Measurements from ENCODE around the gene MRPS11. TPM values are rescaled to one million over a fixed set of nuclear protein-coding genes. Genes with fewer than 3 reads are reported as not detected.

Gene MRPS11
- total and polyA plus RNA-seq, 2 of the 8 experiments (the other 6 are each of a cell fraction or from before 2014, with no cell fraction given), result 41.4 to 59.2 TPM

DNA sequence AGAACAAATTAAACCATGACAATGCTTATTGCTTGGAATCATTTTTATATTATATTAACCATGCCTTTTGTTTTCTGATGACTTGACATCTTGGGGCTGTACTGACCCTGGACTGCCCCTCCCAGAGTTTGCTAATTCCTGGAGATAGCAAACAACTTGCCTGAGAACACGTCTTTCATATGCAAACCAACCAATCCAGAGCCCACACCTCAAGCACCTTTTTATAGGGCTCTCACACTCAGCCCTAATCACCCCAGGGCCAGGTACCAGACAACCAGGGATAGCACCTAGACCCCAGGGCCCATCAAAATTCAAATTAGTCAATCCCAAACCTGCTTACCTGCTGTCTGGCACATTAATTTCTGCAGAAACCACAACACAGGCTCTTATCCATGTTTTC, 36.9 kb downstream of the MRPS11 start:
- no peak overlapping the region for H2BK20ac ChIP-seq (ENCODE audit: low read length)
- POLR2A ChIA-PET (ENCODE audit: partially characterized antibody), result interaction anchor here (0.7 kb wide), 1 partner anchor 218 kb away, joined by 3 read pairs; no protein-coding TSS in a partner anchor
- peaks cover 0 to 2% (median 0%) of the 10 kb centered on the region in 4 experiments; a peak in 2 of 7 replicates for H3K27me3 ChIP-seq (replicated peaks in 1 of 4; ENCODE audit: control insufficient read depth in 3 of 4, extremely low read depth in 1 of 4, insufficient read depth in 3 of 4, low read length in 3 of 4)
- no peak for DNase-seq (ENCODE audit: low read depth in 1 of 2, low spot score in 2 of 2)
- no peak overlapping the region for H2BK12ac ChIP-seq (ENCODE audit: low read depth, low read length)
- peaks cover 0 to 4% (median under 1%) of the 10 kb centered on the region in 4 experiments; a peak in 2 of 8 replicates for H3K36me3 ChIP-seq (ENCODE audit: control insufficient read depth in 2 of 4, insufficient read depth in 4 of 4, low read length in 3 of 4)
- H3K56ac ChIP-seq (replicated peaks; ENCODE audit: insufficient read length, low read depth, low read length), result no peak overlapping the region
- TF ChIP-seq NRF1 (IDR thresholded peaks at IDR 0.05; ENCODE audit: low read depth, low read length), result no peak
- no peak for TF ChIP-seq CHD1 (IDR thresholded peaks at IDR 0.05; ENCODE audit: low read depth, low read length)
- TF ChIP-seq TCF12 (IDR thresholded peaks at IDR 0.05; ENCODE audit: low read depth, low read length), result no peak
- TF ChIP-seq SP2 (IDR thresholded peaks at IDR 0.05; ENCODE audit: low read length), result no peak
- TF ChIP-seq MAX (IDR thresholded peaks at IDR 0.05), result no peak
- TF ChIP-seq TBP (IDR thresholded peaks at IDR 0.05; ENCODE audit: low read depth, low read length), result no peak
- TF ChIP-seq, protein P1, sequence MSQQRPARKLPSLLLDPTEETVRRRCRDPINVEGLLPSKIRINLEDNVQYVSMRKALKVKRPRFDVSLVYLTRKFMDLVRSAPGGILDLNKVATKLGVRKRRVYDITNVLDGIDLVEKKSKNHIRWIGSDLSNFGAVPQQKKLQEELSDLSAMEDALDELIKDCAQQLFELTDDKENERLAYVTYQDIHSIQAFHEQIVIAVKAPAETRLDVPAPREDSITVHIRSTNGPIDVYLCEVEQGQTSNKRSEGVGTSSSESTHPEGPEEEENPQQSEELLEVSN (IDR thresholded peaks at IDR 0.05), result no peak
- no peak for TF ChIP-seq TAF7 (optimal IDR thresholded peaks at IDR 0.05; ENCODE audit: borderline replicate concordance, low read depth, low read length)
- TF ChIP-seq NANOG (IDR thresholded peaks at IDR 0.05; ENCODE audit: insufficient read depth, low read depth, low read length, poor library complexity, severe bottlenecking), result no peak
- TF ChIP-seq, protein P2, sequence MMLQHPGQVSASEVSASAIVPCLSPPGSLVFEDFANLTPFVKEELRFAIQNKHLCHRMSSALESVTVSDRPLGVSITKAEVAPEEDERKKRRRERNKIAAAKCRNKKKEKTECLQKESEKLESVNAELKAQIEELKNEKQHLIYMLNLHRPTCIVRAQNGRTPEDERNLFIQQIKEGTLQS (IDR thresholded peaks at IDR 0.05; ENCODE audit: insufficient read depth, low read depth, low read length), result no peak
- TF ChIP-seq RAD21 (IDR thresholded peaks at IDR 0.05 in 1 of 2, conservative IDR thresholded peaks at IDR 0.05 in 1 of 2; ENCODE audit: low read depth in 2 of 2, low read length in 2 of 2), result no peak
- TF ChIP-seq SP4 (IDR thresholded peaks at IDR 0.05; ENCODE audit: low read length), result no peak
- no peak overlapping the region for H3K27ac ChIP-seq (ENCODE audit: low read depth, low read length)
- no peak overlapping the region for H3K4me3 ChIP-seq (ENCODE audit: extremely low read depth in 1 of 4, insufficient read depth in 2 of 4, low read depth in 3 of 4, low read length in 4 of 4)
- no peak overlapping the region for H4K5ac ChIP-seq (ENCODE audit: insufficient read length, low read depth, low read length)
- H3K79me1 ChIP-seq (ENCODE audit: low read depth, low read length), result no peaks in the 10 kb centered on the region
- H2AFZ ChIP-seq (ENCODE audit: low read length), result no peak overlapping the region
- H3K4ac ChIP-seq (replicated peaks; ENCODE audit: insufficient read length, low read depth, low read length), result no peak overlapping the region
- peaks cover 2 to 11% (median 9%) of the 10 kb centered on the region in 4 experiments; a peak in 4 of 7 replicates for H3K4me1 ChIP-seq (replicated peaks in 1 of 4; ENCODE audit: control insufficient read depth in 3 of 4, insufficient read depth in 4 of 4, low read length in 3 of 4)
- H3K23ac ChIP-seq (ENCODE audit: insufficient read length), result no peak overlapping the region
- H3K14ac ChIP-seq (ENCODE audit: insufficient read length), result no peak overlapping the region
- H3K9ac ChIP-seq (replicated peaks in 1 of 4; ENCODE audit: extremely low read depth in 1 of 4, low read depth in 3 of 4, low read length in 3 of 4), result no peak overlapping the region
- H3K23me2 ChIP-seq (ENCODE audit: low read depth, low read length), result no peaks in the 10 kb centered on the region
- no peak overlapping the region for H3K18ac ChIP-seq (ENCODE audit: extremely low read depth, low read length)
- H3K4me2 ChIP-seq (ENCODE audit: insufficient read depth in 1 of 2, low read depth in 2 of 2, low read length in 2 of 2), result peak overlapping the region in 1 of 2 experiments; percentile 46; a peak in 1 of 4 replicates
- no peak overlapping the region for H2BK15ac ChIP-seq (ENCODE audit: low read length)
- peaks cover 0 to 2% of the 10 kb centered on the region in 2 experiments for H4K20me1 ChIP-seq (replicated peaks in 1 of 2; ENCODE audit: control insufficient read depth in 1 of 2, insufficient read depth in 2 of 2, low read length in 2 of 2)
- no peak overlapping the region for H4K91ac ChIP-seq (replicated peaks; ENCODE audit: insufficient read length, low read length)
- H3K79me2 ChIP-seq (ENCODE audit: control insufficient read depth in 1 of 2, insufficient read depth in 2 of 2, low read length in 2 of 2), result no peaks in the 10 kb centered on the region
- no peak overlapping the region for H2BK120ac ChIP-seq (replicated peaks; ENCODE audit: low read depth, low read length)
- 38% methylated on average over 1 of the region's 1 CpG; no CpG with 5 or more reads in 1 of the 2 experiments for whole genome bisulfite sequencing, 2 experiments (ENCODE audit: extremely low coverage in 1 of 2, insufficient coverage in 1 of 2, insufficient read length in 1 of 2, insufficient replicate concordance in 2 of 2, low coverage in 1 of 2, low lambda C conversion rate in 2 of 2, missing lambda C conversion rate in 1 of 2)
- no peak overlapping the region for H2BK5ac ChIP-seq (ENCODE audit: low read depth, low read length)
- H2AK5ac ChIP-seq (ENCODE audit: low read depth, low read length), result no peak overlapping the region
- no peaks in the 10 kb centered on the region for H3K9me3 ChIP-seq (ENCODE audit: insufficient read depth in 2 of 2, low read depth in 1 of 2, low read length in 1 of 2)
- CTCF ChIA-PET (ENCODE audit: partially characterized antibody), result interaction anchor here (0.6 to 2.7 kb wide), 4 partner anchors 10 to 17 kb away, joined by 3 to 12 read pairs (median 4); no protein-coding TSS in a partner anchor
- no peak for FAIRE-seq
- no peak overlapping the region for H4K8ac ChIP-seq (ENCODE audit: extremely low read depth, insufficient read depth, low read length)

Data from H1 (cell line).